Hepatocyte (in vitro differentiated cells): ENCODE results near the gene PRKCA. TPM values are rescaled to one million over a fixed set of nuclear protein-coding genes. Genes with fewer than 3 reads are reported as not detected.

Experiments used
- DNase-seq: peaks from one replicate; pipeline ENCODE4 v3.0.0-alpha.2; 2016; ENCODE audit warnings: low spot score
- H2AFZ ChIP-seq: fragments of 200-600 bp; sonication (generic); 2 replicates; pipeline ENCODE4 v1.6.0; 2016; ENCODE audit warnings: antibody characterized with exemption, mild to moderate bottlenecking
- H3K27ac ChIP-seq: fragments of 200-600 bp; sonication (generic); 2 replicates; pipeline ENCODE4 v1.5.1; 2016; ENCODE audit warnings: mild to moderate bottlenecking
- H3K27me3 ChIP-seq: fragments of 200-600 bp; sonication (generic); 2 replicates; pipeline ENCODE4 v1.6.1; 2016
- H3K36me3 ChIP-seq: fragments of 200-600 bp; sonication (generic); replicated peaks from 2 replicates; pipeline ENCODE4 v1.5.1; 2016; ENCODE audit warnings: low read depth; ENCODE audit not compliant: insufficient read depth
- H3K4me1 ChIP-seq: fragments of 200-600 bp; sonication (generic); 2 replicates; pipeline ENCODE4 v1.5.1; 2016; ENCODE audit warnings: mild to moderate bottlenecking, moderate library complexity; ENCODE audit not compliant: insufficient read depth
- H3K4me2 ChIP-seq: fragments of 200-600 bp; sonication (generic); 2 replicates; pipeline ENCODE4 v1.6.0; 2016
- H3K4me3 ChIP-seq: fragments of 200-600 bp; sonication (generic); 2 replicates; pipeline ENCODE4 v1.5.1; 2016; ENCODE audit warnings: mild to moderate bottlenecking
- H3K79me2 ChIP-seq: fragments of 200-600 bp; sonication (generic); 2 replicates; pipeline ENCODE4 v1.6.0; 2017; ENCODE audit warnings: mild to moderate bottlenecking
- H3K9me2 ChIP-seq: fragments of 200-600 bp; sonication (generic); replicated peaks from 2 replicates; pipeline ENCODE4 v1.6.0; 2017; ENCODE audit warnings: mild to moderate bottlenecking; ENCODE audit not compliant: insufficient read depth
- H3K9me3 ChIP-seq: fragments of 200-600 bp; sonication (generic); 2 replicates; pipeline ENCODE4 v1.5.1; 2016; ENCODE audit warnings: low read depth, mild to moderate bottlenecking
- H4K20me1 ChIP-seq: fragments of 200-600 bp; sonication (generic); 2 replicates; pipeline ENCODE4 v1.6.0; 2016; ENCODE audit warnings: mild to moderate bottlenecking; ENCODE audit not compliant: insufficient read depth, poor library complexity, severe bottlenecking
- CTCF ChIP-seq: fragments of 200-600 bp; sonication (generic); IDR thresholded peaks from 2 replicates; pipeline ENCODE4 v1.5.1; 2016; ENCODE audit warnings: antibody characterized with exemption, mild to moderate bottlenecking; ENCODE audit not compliant: poor library complexity
- EZH2 ChIP-seq: fragments of 200-600 bp; sonication (generic); IDR thresholded peaks from 2 replicates; pipeline ENCODE4 v1.6.1; 2016; ENCODE audit warnings: antibody characterized with exemption, mild to moderate bottlenecking, borderline replicate concordance
- EZH2phosphoT487 ChIP-seq: fragments of 200-600 bp; sonication (generic); IDR thresholded peaks from one replicate; pipeline ENCODE4 v1.6.1; 2018; ENCODE audit warnings: antibody characterized with exemption, mild to moderate bottlenecking, low read depth, moderate library complexity; ENCODE audit not compliant: unreplicated experiment, severe bottlenecking
- WGBS: methylation state at CpG from one replicate; pipeline ENCODE4 v1.1.6; 2016; ENCODE audit warnings: low lambda C conversion rate; ENCODE audit errors: missing lambda C conversion rate; 5-methylcytosine and 5-hydroxymethylcytosine counted together
- polyA plus RNA-seq: library from polyadenylated mRNA; unstranded; fragments of >200 nt; fragmentation: Nextera tagmentation; extraction: Ambion mirVana; gene quantifications from 2 replicates; pipeline ENCODE4 v1.2.1, GENCODE V29; 2016
- total RNA-seq: library from RNA; depleted of rRNA; stranded (reverse); fragments of >200 nt; gene quantifications from 2 replicates; pipeline ENCODE4 v1.2.3, GENCODE V29; 2014

Gene PRKCA
- total and polyA plus RNA-seq, 2 experiments from 2014 or later = 5.9 to 18.5 TPM

- Histone ChIP-seq H2AFZ (no peak overlapping the region), H3K36me3 (no peaks in the 10 kb centered on the region), H3K4me1 (peaks cover 7% of the 10 kb centered on the region), H3K4me3 (no peak overlapping the region), H3K9me3 (no peaks in the 10 kb centered on the region), H3K27ac (no peak overlapping the region), H3K4me2 (no peak overlapping the region), H4K20me1 (no peaks in the 10 kb centered on the region), H3K79me2 (peaks cover 52% of the 10 kb centered on the region), H3K27me3 (no peaks in the 10 kb centered on the region), H3K9me2 (no peaks in the 10 kb centered on the region)
- DNase-seq = no peak
- TF ChIP-seq EZH2 = no peak
- TF ChIP-seq EZH2phosphoT487 = no peak
- no peak for TF ChIP-seq CTCF
- WGBS = 0% methylated on average over 1 of the region's 1 CpG
Measured at GRCh38 chr17:66400698-66401097, 98.3 kb downstream of the PRKCA start.

GRCh38 chr17:66401364-66401763 lies 99.0 kb downstream of the PRKCA start:
- no peaks in the 10 kb centered on the region for H4K20me1 ChIP-seq

GRCh38 chr17:66403846-66404556 lies 101.6 kb downstream of the PRKCA start:
- no peak overlapping the region for H2AFZ ChIP-seq
- H3K79me2 ChIP-seq = peaks cover 52% of the 10 kb centered on the region
- H3K36me3 ChIP-seq = no peaks in the 10 kb centered on the region
- no peaks in the 10 kb centered on the region for H3K27me3 ChIP-seq
- TF ChIP-seq EZH2 (no peak), EZH2phosphoT487 (no peak), CTCF (no peak)
- H3K27ac ChIP-seq = no peak overlapping the region
- peaks cover 7% of the 10 kb centered on the region for H3K4me1 ChIP-seq
- H3K4me3 ChIP-seq = no peak overlapping the region
- H3K9me2 ChIP-seq = no peaks in the 10 kb centered on the region
- H3K4me2 ChIP-seq = peak overlapping the region; percentile 46
- H4K20me1 ChIP-seq = no peaks in the 10 kb centered on the region
- H3K9me3 ChIP-seq = no peaks in the 10 kb centered on the region
- no peak for DNase-seq
- 61% methylated on average over 8 of the region's 8 CpGs for WGBS

More at GRCh38 chr17:66401364-66401763, 99.0 kb downstream of the PRKCA start:
- H3K4me3 ChIP-seq = no peak overlapping the region
- no peak overlapping the region for H3K4me2 ChIP-seq
- no peak overlapping the region for H3K27ac ChIP-seq
- TF ChIP-seq EZH2phosphoT487 (no peak), CTCF (no peak), EZH2 (no peak)
- peaks cover 7% of the 10 kb centered on the region for H3K4me1 ChIP-seq
- DNase-seq = no peak
- 94% methylated on average over 4 of the region's 4 CpGs for WGBS
- peaks cover 54% of the 10 kb centered on the region for H3K79me2 ChIP-seq
- H3K9me3 ChIP-seq = no peaks in the 10 kb centered on the region
- H2AFZ ChIP-seq = no peak overlapping the region
- H3K36me3 ChIP-seq = no peaks in the 10 kb centered on the region
- no peaks in the 10 kb centered on the region for H3K27me3 ChIP-seq
- no peaks in the 10 kb centered on the region for H3K9me2 ChIP-seq
